HCT116 (cell line): ENCODE data around the gene WDR19. TPM values are rescaled to one million over a fixed set of nuclear protein-coding genes. Genes with fewer than 3 reads are reported as not detected.

ENCODE experiments used
- ATAC-seq: fragments of 200-7000 bp; cut with Tn5 transposase; 2 replicates; pipeline ENCODE4 v1.9.1; 2020; ENCODE audit warnings: mild to moderate bottlenecking, moderate library complexity
- BruUV-seq: library from RNA; stranded (reverse); fragments of 400-500 nt; replicated peaks from 2 replicates; lab custom pipeline; 2021; lab: Mats Ljungman, UMichigan
- CTCF ChIA-PET: fragments of 300-600 bp; sonication (Branson Sonifier 250); formaldehyde crosslinking; loops from one replicate; lab custom pipeline; 2021; ENCODE audit warnings: antibody characterized with exemption; lab: Charles Lee
- POLR2A ChIA-PET: fragments of 300-600, 350-600 bp; sonication (Branson Sonifier 250); formaldehyde crosslinking; loops from one replicate; lab custom pipeline; 2021; ENCODE audit warnings: antibody characterized with exemption; lab: Charles Lee
- RAD21 ChIA-PET, 2 experiments: fragments of 300-600 bp; sonication (Branson Sonifier 250); formaldehyde crosslinking; loops; one replicate each; lab custom pipeline; 2023; ENCODE audit warnings: low total read pairs in 2 of 2; ENCODE audit not compliant: uncharacterized antibody in 2 of 2, unreplicated experiment in 2 of 2, low non-redundant PET in 1 of 2; lab: Charles Lee
- DNase-seq: peaks from one replicate; pipeline ENCODE4 v3.0.0-alpha.2; 2010; ENCODE audit warnings: low read depth, low spot score
- H2AFZ ChIP-seq: fragments of 200-600 bp; shearing (Covaris generic), sonication (generic); 2 replicates; pipeline ENCODE4 v1.6.1; 2017; ENCODE audit warnings: low read depth, mixed run types, mixed read lengths, antibody characterized with exemption, low read length; ENCODE audit not compliant: poor library complexity, severe bottlenecking
- H3K27ac ChIP-seq: 2 replicates; pipeline ENCODE4 v1.5.1; 2012; ENCODE audit warnings: low read depth, low read length
- H3K27me3 ChIP-seq: fragments of 200-600 bp; sonication (generic); 2 replicates; pipeline ENCODE4 v1.6.1; 2016; ENCODE audit warnings: mixed run types, low read length, mixed read lengths; ENCODE audit not compliant: insufficient read depth
- H3K36me3 ChIP-seq, 2 experiments: fragments of 200-500 bp in 1 of 2; fragments of 200-600 bp in 1 of 2; sonication (Bioruptor generic) in 1 of 2; sonication (generic) in 1 of 2; 2 replicates each; pipeline versions ENCODE4 v1.5.1 to v1.6.1; 2014 to 2016; ENCODE audit warnings: low read length in 2 of 2, inconsistent platforms in 1 of 2, mixed read lengths in 1 of 2, mixed run types in 1 of 2; ENCODE audit not compliant: insufficient read depth in 2 of 2, control insufficient read depth in 1 of 2
- H3K4me1 ChIP-seq, 2 experiments: fragments of 200-600 bp in 1 of 2; sonication (generic) in 1 of 2; 2 replicates each; pipeline versions ENCODE4 v1.5.1 to v1.6.1; 2012 to 2017; ENCODE audit warnings: low read length in 2 of 2, inconsistent platforms in 1 of 2, mild to moderate bottlenecking in 1 of 2, mixed read lengths in 1 of 2, mixed run types in 1 of 2, moderate library complexity in 1 of 2; ENCODE audit not compliant: insufficient read depth in 2 of 2, control insufficient read depth in 1 of 2
- H3K4me2 ChIP-seq: fragments of 200-600 bp; sonication (generic); 2 replicates; pipeline ENCODE4 v1.6.1; 2017; ENCODE audit warnings: mixed run types, low read length, mixed read lengths
- H3K4me3 ChIP-seq, 2 experiments: fragments of 200-600 bp in 1 of 2; sonication (generic) in 1 of 2; replicated peaks in 1 of 2; 2 replicates each; pipeline ENCODE4 v1.5.1; 2011 to 2016; ENCODE audit warnings: low read length in 2 of 2, control low read depth in 1 of 2, low read depth in 1 of 2, mild to moderate bottlenecking in 1 of 2, mixed read lengths in 1 of 2, mixed run types in 1 of 2
- H3K79me2 ChIP-seq: fragments of 200-600 bp; sonication (generic); 2 replicates; pipeline ENCODE4 v1.6.1; 2017; ENCODE audit warnings: mild to moderate bottlenecking, mixed run types, low read length, moderate library complexity, mixed read lengths; ENCODE audit not compliant: insufficient read depth
- H3K9ac ChIP-seq: fragments of 200-600 bp; sonication (generic); 2 replicates; pipeline ENCODE4 v1.6.1; 2016; ENCODE audit warnings: low read length, mixed read lengths
- H3K9me2 ChIP-seq: fragments of 200-600 bp; sonication (generic), shearing (Covaris generic); 2 replicates; pipeline ENCODE4 v1.6.1; 2017; ENCODE audit warnings: mixed run types, mild to moderate bottlenecking, moderate library complexity; ENCODE audit not compliant: insufficient read depth
- H3K9me3 ChIP-seq, 2 experiments: fragments of 200-500 bp in 1 of 2; fragments of 200-600 bp in 1 of 2; sonication (Bioruptor generic) in 1 of 2; sonication (generic) in 1 of 2; 2 replicates each; pipeline ENCODE4 v1.6.1; 2014 to 2017; ENCODE audit warnings: low read length in 2 of 2, mixed read lengths in 2 of 2, inconsistent platforms in 1 of 2, low read depth in 1 of 2, mild to moderate bottlenecking in 1 of 2, mixed run types in 1 of 2, moderate library complexity in 1 of 2; ENCODE audit not compliant: control insufficient read depth in 1 of 2, insufficient read depth in 1 of 2
- H4K20me1 ChIP-seq: fragments of 200-600 bp; sonication (generic), shearing (Covaris generic); 2 replicates; pipeline ENCODE4 v1.6.1; 2017; ENCODE audit warnings: mixed run types, mild to moderate bottlenecking, moderate library complexity; ENCODE audit not compliant: insufficient read depth
- CBX3 ChIP-seq: IDR thresholded peaks from 2 replicates; pipeline ENCODE4 v1.6.1; 2012; ENCODE audit warnings: low read depth
- CTCF ChIP-seq, 3 experiments: fragments of 200-600 bp in 1 of 3; sonication (generic) in 1 of 3; IDR thresholded peaks in 2 of 3; conservative IDR thresholded peaks in 1 of 3; 2 replicates each; pipeline ENCODE4 v1.5.1; 2012 to 2017; ENCODE audit warnings: low read depth in 2 of 3, low read length in 2 of 3, antibody characterized with exemption in 1 of 3, borderline replicate concordance in 1 of 3, control low read depth in 1 of 3, mild to moderate bottlenecking in 1 of 3, mixed read lengths in 1 of 3, mixed run types in 1 of 3, moderate library complexity in 1 of 3; ENCODE audit not compliant: insufficient read depth in 1 of 3
- EZH2phosphoT487 ChIP-seq: fragments of 200-600 bp; IDR thresholded peaks from 2 replicates; pipeline ENCODE4 v1.6.1; 2018; ENCODE audit warnings: antibody characterized with exemption, borderline replicate concordance
- FOSL1 ChIP-seq: IDR thresholded peaks from 2 replicates; pipeline ENCODE4 v1.6.1; 2012; ENCODE audit warnings: low read depth
- JUND ChIP-seq: IDR thresholded peaks from 2 replicates; pipeline ENCODE4 v1.6.1; 2012
- POLR2A ChIP-seq: IDR thresholded peaks from 2 replicates; pipeline ENCODE4 v1.7.0; 2011; ENCODE audit warnings: borderline replicate concordance; ENCODE audit not compliant: insufficient read depth, insufficient read length; ENCODE audit errors: extremely low read depth
- POLR2AphosphoS5 ChIP-seq: IDR thresholded peaks from 2 replicates; pipeline ENCODE4 v1.6.1; 2011; ENCODE audit warnings: mild to moderate bottlenecking, low read depth, low read length, moderate library complexity
- SIN3A ChIP-seq: IDR thresholded peaks from 2 replicates; pipeline ENCODE4 v1.6.1; 2012; ENCODE audit warnings: low read depth
- SRF ChIP-seq: IDR thresholded peaks from 2 replicates; pipeline ENCODE4 v1.6.1; 2012; ENCODE audit warnings: low read depth
- YY1 ChIP-seq: IDR thresholded peaks from 2 replicates; pipeline ENCODE4 v1.6.1; 2011; ENCODE audit warnings: low read length, low read depth, moderate library complexity, mild to moderate bottlenecking; ENCODE audit not compliant: insufficient replicate concordance; ENCODE audit errors: extremely low read depth
- ZBTB33 ChIP-seq: IDR thresholded peaks from 2 replicates; pipeline ENCODE4 v1.6.1; 2011; ENCODE audit warnings: mild to moderate bottlenecking, low read length, moderate library complexity; ENCODE audit not compliant: insufficient replicate concordance; ENCODE audit errors: extremely low read depth
- intact Hi-C: fragments of 100-400 bp; cut with micrococcal nuclease; formaldehyde crosslinking; loops from 2 replicates; pipeline ENCODE4 v1.10.0; 2022
- total RNA-seq: library from RNA; stranded (reverse); gene quantifications from one replicate; pipeline ENCODE4 v1.2.1, GENCODE V29; 2021; ENCODE audit not compliant: unreplicated experiment

Gene WDR19
- total RNA-seq, 1 experiment from 2014 or later = 18.8 TPM

GRCh38 chr4:39286263-39286662, 103.9 kb downstream of the WDR19 start:
- POLR2A ChIA-PET = no interaction called here
- no peak overlapping the region for H3K4me3 ChIP-seq
- ATAC-seq (0 out of 2 replicates have a peak, but pooled peaks have one; percentile 25), DNase-seq (no peak)
- H3K27me3 ChIP-seq = no peaks in the 10 kb centered on the region
- no peaks in the 10 kb centered on the region for H3K9me3 ChIP-seq
- RAD21 ChIA-PET = no interaction called here
- no peak overlapping the region for H3K27ac ChIP-seq
- no peaks in the 10 kb centered on the region for H3K9me2 ChIP-seq
- no peak overlapping the region for H3K9ac ChIP-seq
- peaks cover 23 to 33% of the 10 kb centered on the region in 2 experiments; a peak in 3 of 4 replicates for H3K36me3 ChIP-seq
- no peak overlapping the region for H2AFZ ChIP-seq
- CTCF ChIA-PET = no interaction called here
- H3K4me2 ChIP-seq = no peak overlapping the region
- H3K79me2 ChIP-seq = no peaks in the 10 kb centered on the region
- BruUV-seq = no TSS peak
- no peaks in the 10 kb centered on the region for H3K4me1 ChIP-seq
- intact Hi-C loops = no loop called here
- TF ChIP-seq FOSL1 = no peak
- no peak for TF ChIP-seq SRF
- no peak for TF ChIP-seq POLR2A
- no peak for TF ChIP-seq CBX3
- no peak for TF ChIP-seq SIN3A
- TF ChIP-seq POLR2AphosphoS5 = no peak
- no peak for TF ChIP-seq EZH2phosphoT487
- no peak for TF ChIP-seq JUND
- TF ChIP-seq ZBTB33 = no peak
- TF ChIP-seq CTCF (IDR thresholded peaks at IDR 0.05 in 2 of 3, conservative IDR thresholded peaks at IDR 0.05 in 1 of 3; ENCODE audit: borderline replicate concordance in 1 of 3, insufficient read depth in 1 of 3, low read depth in 2 of 3, low read length in 2 of 3) = no peak
- no peak for TF ChIP-seq YY1
- H4K20me1 ChIP-seq = no peaks in the 10 kb centered on the region
